ENCODE data around the gene S100A5.

- TF ChIP-seq CTCF (IDR thresholded peaks at IDR 0.05) (no peak), POLR2AphosphoS5 (IDR thresholded peaks at IDR 0.05) (no peak), POLR2A (IDR thresholded peaks at IDR 0.05) (no peak)
These were observed 7.1 kb upstream of the S100A5 start for GRCh38 chr1:153547560-153548551.

Measured in breast epithelium (tissue), 3 donors.